Measurements from ENCODE around the gene PIR.

DNA sequence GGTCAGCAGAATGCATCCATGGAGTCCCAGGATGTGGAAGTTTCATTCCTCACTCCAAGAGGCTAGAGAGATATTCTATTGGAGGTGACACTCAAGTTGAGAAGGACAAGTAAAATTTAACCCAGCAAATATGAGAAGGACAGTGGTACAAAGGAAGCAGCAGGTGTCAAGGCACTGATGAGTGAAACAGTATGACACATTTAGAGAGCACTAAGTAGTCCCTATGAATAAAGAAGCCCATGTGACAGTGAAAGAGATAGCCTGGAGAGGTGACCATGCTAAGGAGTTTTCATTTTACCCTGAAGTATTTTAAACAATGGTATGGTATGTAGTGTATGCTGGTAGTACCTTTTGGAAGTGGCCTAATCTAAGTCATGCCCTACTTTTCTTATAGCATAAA, 16.7 kb upstream of the PIR start:
- TF ChIP-seq CTCF (IDR thresholded peaks at IDR 0.05) (no peak), POLR2AphosphoS5 (IDR thresholded peaks at IDR 0.05; ENCODE audit: low read depth, low read length) (no peak)

Measured in Panc1 (cell line).